ENCODE measurements around the gene ARAP3.

DNA sequence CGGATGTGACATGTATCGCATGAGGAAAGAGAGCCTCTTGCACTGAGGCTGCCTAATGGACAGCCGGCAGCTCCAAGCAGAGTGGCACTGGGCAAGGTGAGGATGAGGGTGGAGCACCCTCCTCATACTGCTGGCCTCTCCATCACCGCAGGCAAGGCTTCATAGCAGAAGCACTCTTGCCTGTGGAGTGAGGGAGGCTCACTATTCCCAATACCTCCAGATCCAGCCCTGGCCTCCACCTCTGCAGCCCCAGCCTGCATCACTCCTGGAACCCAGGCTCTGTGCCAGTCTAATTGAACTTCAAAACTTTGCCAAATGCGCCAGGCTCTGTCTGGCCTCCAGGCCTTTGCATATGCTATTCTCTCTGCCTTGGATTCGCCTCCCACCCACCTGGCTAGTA, 29.7 kb upstream of the ARAP3 start:
- TF ChIP-seq, protein P1, sequence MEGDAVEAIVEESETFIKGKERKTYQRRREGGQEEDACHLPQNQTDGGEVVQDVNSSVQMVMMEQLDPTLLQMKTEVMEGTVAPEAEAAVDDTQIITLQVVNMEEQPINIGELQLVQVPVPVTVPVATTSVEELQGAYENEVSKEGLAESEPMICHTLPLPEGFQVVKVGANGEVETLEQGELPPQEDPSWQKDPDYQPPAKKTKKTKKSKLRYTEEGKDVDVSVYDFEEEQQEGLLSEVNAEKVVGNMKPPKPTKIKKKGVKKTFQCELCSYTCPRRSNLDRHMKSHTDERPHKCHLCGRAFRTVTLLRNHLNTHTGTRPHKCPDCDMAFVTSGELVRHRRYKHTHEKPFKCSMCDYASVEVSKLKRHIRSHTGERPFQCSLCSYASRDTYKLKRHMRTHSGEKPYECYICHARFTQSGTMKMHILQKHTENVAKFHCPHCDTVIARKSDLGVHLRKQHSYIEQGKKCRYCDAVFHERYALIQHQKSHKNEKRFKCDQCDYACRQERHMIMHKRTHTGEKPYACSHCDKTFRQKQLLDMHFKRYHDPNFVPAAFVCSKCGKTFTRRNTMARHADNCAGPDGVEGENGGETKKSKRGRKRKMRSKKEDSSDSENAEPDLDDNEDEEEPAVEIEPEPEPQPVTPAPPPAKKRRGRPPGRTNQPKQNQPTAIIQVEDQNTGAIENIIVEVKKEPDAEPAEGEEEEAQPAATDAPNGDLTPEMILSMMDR (IDR thresholded peaks at IDR 0.05), result no peak
- TF ChIP-seq REST (IDR thresholded peaks at IDR 0.05; ENCODE audit: insufficient read depth in 1 of 2, low read depth in 2 of 2, low read length in 1 of 2) (no peak), POLR2AphosphoS5 (IDR thresholded peaks at IDR 0.05; ENCODE audit: low read depth, low read length) (no peak), SIN3A (IDR thresholded peaks at IDR 0.05; ENCODE audit: borderline replicate concordance, insufficient read depth, low read depth, low read length) (no peak)
